OCI-LY3 (cell line): ENCODE results near the gene PASK.

ENCODE experiments used
- H2AFZ ChIP-seq: fragments of 200-600, 300-600 bp; shearing (Covaris generic); 2 replicates; pipeline ENCODE4 v1.6.0; 2014; ENCODE audit warnings: antibody characterized with exemption, low read depth, low read length
- H3K27ac ChIP-seq: fragments of 200-600, 300-600 bp; sonication (generic); 2 replicates; pipeline ENCODE4 v1.5.1; 2014; ENCODE audit warnings: mild to moderate bottlenecking, low read length, moderate library complexity, mixed read lengths
- H3K27me3 ChIP-seq: fragments of 200-600, 300-600 bp; sonication (generic); 2 replicates; pipeline ENCODE4 v1.6.1; 2014; ENCODE audit warnings: low read depth, low read length, mixed read lengths
- H3K36me3 ChIP-seq: fragments of 200-600, 300-600 bp; sonication (generic); replicated peaks from 2 replicates; pipeline ENCODE3; 2014; ENCODE audit warnings: low read depth, low read length, mixed read lengths
- H3K4me1 ChIP-seq: fragments of 300-600, 200-600 bp; sonication (generic); 2 replicates; pipeline ENCODE4 v1.6.1; 2014; ENCODE audit warnings: low read length, mixed read lengths
- H3K4me2 ChIP-seq: fragments of 200-600, 300-600 bp; sonication (generic); 2 replicates; pipeline ENCODE4 v1.6.1; 2014; ENCODE audit warnings: low read length, mixed read lengths
- H3K4me3 ChIP-seq: fragments of 300-600, 200-600 bp; sonication (generic); 2 replicates; pipeline ENCODE4 v1.5.1; 2014; ENCODE audit warnings: antibody characterized with exemption, mild to moderate bottlenecking, low read length, moderate library complexity
- H3K79me2 ChIP-seq: fragments of 300-600, 200-600 bp; shearing (Covaris generic); 2 replicates; pipeline ENCODE4 v1.6.1; 2014; ENCODE audit warnings: mild to moderate bottlenecking, low read length, mixed read lengths
- H3K9ac ChIP-seq: fragments of 300-600, 200-600 bp; shearing (Covaris generic); 2 replicates; pipeline ENCODE4 v1.6.0; 2014; ENCODE audit warnings: mild to moderate bottlenecking, low read length, moderate library complexity
- H3K9me3 ChIP-seq: fragments of 200-600, 300-600 bp; shearing (Covaris generic); 2 replicates; pipeline ENCODE4 v1.6.1; 2014; ENCODE audit warnings: low read length, mixed read lengths; ENCODE audit not compliant: insufficient read depth
- H4K20me1 ChIP-seq: fragments of 200-600, 300-600 bp; sonication (generic); 2 replicates; pipeline ENCODE4 v1.6.1; 2016; ENCODE audit warnings: low read length, mixed read lengths; ENCODE audit not compliant: insufficient read depth
- CTCF ChIP-seq: fragments of 200-600, 300-600 bp; sonication (generic); IDR thresholded peaks from 2 replicates; pipeline ENCODE4 v1.5.1; 2014; ENCODE audit warnings: antibody characterized with exemption, low read length, low read depth
- EZH2phosphoT487 ChIP-seq: fragments of 200-600 bp; shearing (Covaris generic); IDR thresholded peaks from 2 replicates; pipeline ENCODE4 v1.6.1; 2018; ENCODE audit warnings: antibody characterized with exemption, mixed run types, low read depth

The PASK gene

GRCh38 chr2:241142063-241142462 is 7.2 kb downstream of the PASK start:
- Histone ChIP-seq H3K4me1 (peaks cover 11% of the 10 kb centered on the region), H3K4me3 (no peak overlapping the region), H3K27ac (no peak overlapping the region), H3K4me2 (no peak overlapping the region), H3K36me3 (peaks cover 24% of the 10 kb centered on the region), H3K79me2 (peaks cover 73% of the 10 kb centered on the region), H2AFZ (no peak overlapping the region), H3K9ac (no peak overlapping the region), H3K9me3 (no peaks in the 10 kb centered on the region), H4K20me1 (no peaks in the 10 kb centered on the region), H3K27me3 (no peaks in the 10 kb centered on the region)
- TF ChIP-seq CTCF (no peak), EZH2phosphoT487 (no peak)

GRCh38 chr2:241141214-241141770 is 8.0 kb downstream of the PASK start:
- no peak overlapping the region for H2AFZ ChIP-seq
- peaks cover 24% of the 10 kb centered on the region for H3K36me3 ChIP-seq
- no peaks in the 10 kb centered on the region for H3K9me3 ChIP-seq
- peaks cover 66% of the 10 kb centered on the region for H3K79me2 ChIP-seq
- H3K27me3 ChIP-seq, result no peaks in the 10 kb centered on the region
- no peak overlapping the region for H3K27ac ChIP-seq
- no peaks in the 10 kb centered on the region for H4K20me1 ChIP-seq
- H3K4me1 ChIP-seq, result peaks cover 4% of the 10 kb centered on the region
- H3K9ac ChIP-seq, result no peak overlapping the region
- H3K4me3 ChIP-seq, result no peak overlapping the region
- no peak for TF ChIP-seq CTCF
- no peak for TF ChIP-seq EZH2phosphoT487
- H3K4me2 ChIP-seq, result no peak overlapping the region

GRCh38 chr2:241140445-241140840 is 8.8 kb downstream of the PASK start:
- no peaks in the 10 kb centered on the region for H4K20me1 ChIP-seq
- H3K4me1 ChIP-seq, result no peaks in the 10 kb centered on the region
- no peaks in the 10 kb centered on the region for H3K9me3 ChIP-seq
- no peak overlapping the region for H2AFZ ChIP-seq
- H3K36me3 ChIP-seq, result peaks cover 29% of the 10 kb centered on the region
- no peak overlapping the region for H3K4me2 ChIP-seq
- H3K79me2 ChIP-seq, result peaks cover 57% of the 10 kb centered on the region
- H3K4me3 ChIP-seq, result no peak overlapping the region
- TF ChIP-seq EZH2phosphoT487 (no peak), CTCF (no peak)
- no peak overlapping the region for H3K27ac ChIP-seq
- H3K9ac ChIP-seq, result no peak overlapping the region
- no peaks in the 10 kb centered on the region for H3K27me3 ChIP-seq

GRCh38 chr2:241139531-241140444 is 9.5 kb downstream of the PASK start:
- Histone ChIP-seq H3K4me2 (no peak overlapping the region), H3K9me3 (no peaks in the 10 kb centered on the region), H3K4me1 (no peaks in the 10 kb centered on the region), H3K27ac (no peak overlapping the region), H3K9ac (no peak overlapping the region), H2AFZ (no peak overlapping the region), H3K79me2 (peaks cover 51% of the 10 kb centered on the region), H4K20me1 (no peaks in the 10 kb centered on the region), H3K4me3 (no peak overlapping the region), H3K36me3 (peaks cover 35% of the 10 kb centered on the region), H3K27me3 (no peaks in the 10 kb centered on the region)
- TF ChIP-seq EZH2phosphoT487 (no peak), CTCF (no peak)
